Fibroblast of peridontal ligament (primary cell): Measurements from ENCODE around the gene WNK1.
"Not testable (repeated sequence)": the region's sequence is repeated elsewhere in the genome, so short reads cannot be mapped to it uniquely, and the experiment has no call there.

Experiments used
- DNase-seq: peaks from one replicate; pipeline ENCODE4 v3.0.0-alpha.2; 2010; ENCODE audit errors: extremely low read depth

Gene WNK1

GRCh38 chr12:779745-780734 lies 27.7 kb downstream of the WNK1 start:
- peak; percentile 72 for DNase-seq

- DNase-seq, result no peak
These were observed 28.5 kb downstream of the WNK1 start for GRCh38 chr12:780750-781379.

- DNase-seq, result peak; percentile 43
These were observed 33.3 kb downstream of the WNK1 start for GRCh38 chr12:785706-786105.

- DNase-seq, result no peak
These were observed 35.9 kb downstream of the WNK1 start for GRCh38 chr12:788288-788687.

- DNase-seq, result not testable (repeated sequence)
These were observed 36.4 kb downstream of the WNK1 start for GRCh38 chr12:788762-789161.

GRCh38 chr12:789852-790563 lies 37.6 kb downstream of the WNK1 start:
- DNase-seq, result no peak

GRCh38 chr12:790608-791007 lies 38.2 kb downstream of the WNK1 start:
- no peak for DNase-seq

GRCh38 chr12:793037-793436 lies 40.7 kb downstream of the WNK1 start:
- no peak for DNase-seq

GRCh38 chr12:793711-794110 lies 41.3 kb downstream of the WNK1 start:
- DNase-seq, result no peak

- DNase-seq, result no peak
These were observed 42.9 kb downstream of the WNK1 start for GRCh38 chr12:795305-795704.

GRCh38 chr12:800401-800800 lies 48.0 kb downstream of the WNK1 start:
- no peak for DNase-seq

GRCh38 chr12:802242-803120 lies 50.1 kb downstream of the WNK1 start:
- DNase-seq, result no peak

- no peak for DNase-seq
These were observed 52.7 kb downstream of the WNK1 start for GRCh38 chr12:805022-805632.

GRCh38 chr12:806200-806791 lies 53.9 kb downstream of the WNK1 start:
- DNase-seq, result peak; percentile 52

- DNase-seq, result no peak
These were observed 54.8 kb downstream of the WNK1 start for GRCh38 chr12:807041-807735.

- DNase-seq, result no peak
These were observed 57.7 kb downstream of the WNK1 start for GRCh38 chr12:810116-810515.

- DNase-seq, result no peak
These were observed 58.5 kb downstream of the WNK1 start for GRCh38 chr12:810671-811415.

GRCh38 chr12:812950-813349 lies 60.6 kb downstream of the WNK1 start:
- no peak for DNase-seq

- not testable (repeated sequence) for DNase-seq
These were observed 65.1 kb downstream of the WNK1 start for GRCh38 chr12:817456-817855.
